ENCODE data around the gene ATXN10.

The ATXN10 gene

GRCh38 chr22:45684752-45685574 lies 13.3 kb downstream of the ATXN10 start:
- Histone ChIP-seq H3K4me2 (ENCODE audit: low read length) (no peak overlapping the region), H3K79me2 (ENCODE audit: low read length) (peaks cover 96% of the 10 kb centered on the region), H3K4me1 (ENCODE audit: low read length) (peaks cover 15% of the 10 kb centered on the region), H3K4me3 (ENCODE audit: low read length) (no peak overlapping the region), H3K36me3 (replicated peaks; ENCODE audit: low read depth, low read length) (peaks cover 2% of the 10 kb centered on the region), H4K20me1 (ENCODE audit: insufficient read depth, low read length) (peaks cover 60% of the 10 kb centered on the region), H3K9ac (ENCODE audit: low read length) (no peak overlapping the region), H3K9me3 (ENCODE audit: insufficient read depth, low read length) (no peaks in the 10 kb centered on the region), H3K27me3 (ENCODE audit: low read depth, low read length) (no peaks in the 10 kb centered on the region), H2AFZ (ENCODE audit: low read depth, low read length) (no peak overlapping the region), H3K27ac (ENCODE audit: low read length) (no peak overlapping the region)
- TF ChIP-seq CTCF (IDR thresholded peaks at IDR 0.05; ENCODE audit: low read depth, low read length) = no peak
- TF ChIP-seq EZH2phosphoT487 (IDR thresholded peaks at IDR 0.05; ENCODE audit: low read depth) = no peak

- H3K4me1 ChIP-seq (ENCODE audit: low read length) = peaks cover 15% of the 10 kb centered on the region
- no peak overlapping the region for H3K9ac ChIP-seq (ENCODE audit: low read length)
- H3K4me2 ChIP-seq (ENCODE audit: low read length) = no peak overlapping the region
- H3K36me3 ChIP-seq (replicated peaks; ENCODE audit: low read depth, low read length) = peaks cover 3% of the 10 kb centered on the region
- H3K9me3 ChIP-seq (ENCODE audit: insufficient read depth, low read length) = no peaks in the 10 kb centered on the region
- TF ChIP-seq EZH2phosphoT487 (IDR thresholded peaks at IDR 0.05; ENCODE audit: low read depth) (no peak), CTCF (IDR thresholded peaks at IDR 0.05; ENCODE audit: low read depth, low read length) (no peak)
- H4K20me1 ChIP-seq (ENCODE audit: insufficient read depth, low read length) = peaks cover 50% of the 10 kb centered on the region
- peaks cover 91% of the 10 kb centered on the region for H3K79me2 ChIP-seq (ENCODE audit: low read length)
- H3K4me3 ChIP-seq (ENCODE audit: low read length) = no peak overlapping the region
- no peaks in the 10 kb centered on the region for H3K27me3 ChIP-seq (ENCODE audit: low read depth, low read length)
- no peak overlapping the region for H3K27ac ChIP-seq (ENCODE audit: low read length)
- no peak overlapping the region for H2AFZ ChIP-seq (ENCODE audit: low read depth, low read length)
Measured at GRCh38 chr22:45686004-45686403, 14.4 kb downstream of the ATXN10 start.

- Histone ChIP-seq H3K36me3 (replicated peaks; ENCODE audit: low read depth, low read length) (peaks cover 7% of the 10 kb centered on the region), H3K4me1 (ENCODE audit: low read length) (peaks cover 15% of the 10 kb centered on the region), H3K27ac (ENCODE audit: low read length) (no peak overlapping the region), H3K4me2 (ENCODE audit: low read length) (no peak overlapping the region), H3K9ac (ENCODE audit: low read length) (no peak overlapping the region), H3K4me3 (ENCODE audit: low read length) (no peak overlapping the region), H2AFZ (ENCODE audit: low read depth, low read length) (no peak overlapping the region), H4K20me1 (ENCODE audit: insufficient read depth, low read length) (peaks cover 42% of the 10 kb centered on the region), H3K9me3 (ENCODE audit: insufficient read depth, low read length) (no peaks in the 10 kb centered on the region), H3K79me2 (ENCODE audit: low read length) (peaks cover 82% of the 10 kb centered on the region), H3K27me3 (ENCODE audit: low read depth, low read length) (no peaks in the 10 kb centered on the region)
- no peak for TF ChIP-seq CTCF (IDR thresholded peaks at IDR 0.05; ENCODE audit: low read depth, low read length)
- TF ChIP-seq EZH2phosphoT487 (IDR thresholded peaks at IDR 0.05; ENCODE audit: low read depth) = no peak
Measured at GRCh38 chr22:45686836-45687235, 15.2 kb downstream of the ATXN10 start.

GRCh38 chr22:45688600-45689080 lies 17.0 kb downstream of the ATXN10 start:
- H3K9ac ChIP-seq (ENCODE audit: low read length) = no peak overlapping the region
- TF ChIP-seq CTCF (IDR thresholded peaks at IDR 0.05; ENCODE audit: low read depth, low read length) (no peak), EZH2phosphoT487 (IDR thresholded peaks at IDR 0.05; ENCODE audit: low read depth) (no peak)
- no peak overlapping the region for H2AFZ ChIP-seq (ENCODE audit: low read depth, low read length)
- H3K27ac ChIP-seq (ENCODE audit: low read length) = no peak overlapping the region
- H3K4me3 ChIP-seq (ENCODE audit: low read length) = no peak overlapping the region
- peaks cover 64% of the 10 kb centered on the region for H3K79me2 ChIP-seq (ENCODE audit: low read length)
- H3K4me2 ChIP-seq (ENCODE audit: low read length) = no peak overlapping the region
- no peaks in the 10 kb centered on the region for H3K27me3 ChIP-seq (ENCODE audit: low read depth, low read length)
- peaks cover 26% of the 10 kb centered on the region for H4K20me1 ChIP-seq (ENCODE audit: insufficient read depth, low read length)
- peaks cover 8% of the 10 kb centered on the region for H3K4me1 ChIP-seq (ENCODE audit: low read length)
- no peaks in the 10 kb centered on the region for H3K9me3 ChIP-seq (ENCODE audit: insufficient read depth, low read length)
- peaks cover 20% of the 10 kb centered on the region for H3K36me3 ChIP-seq (replicated peaks; ENCODE audit: low read depth, low read length)

All from OCI-LY3 (cell line).